ENCODE results near the gene ANKRD55. TPM values are rescaled to one million over a fixed set of nuclear protein-coding genes. Genes with fewer than 3 reads are reported as not detected.
"Not testable (repeated sequence)": the region's sequence is repeated elsewhere in the genome, so short reads cannot be mapped to it uniquely, and the experiment has no call there.

ANKRD55 gene
- total and polyA plus RNA-seq, 8 donors = 0.20 to 0.97 (median 0.67) TPM

- Histone ChIP-seq H3K36me3 (no peaks in the 10 kb centered on the region), H3K4me1 (no peaks in the 10 kb centered on the region), H3K4me3 (no peak overlapping the region), H3K27me3 (no peaks in the 10 kb centered on the region), H3K9me3 (no peaks in the 10 kb centered on the region), H3K27ac (no peak overlapping the region)
- TF ChIP-seq CTCF (IDR thresholded peaks at IDR 0.05) = no peak
- DNase-seq (no peak), ATAC-seq (no peak)
- intact Hi-C loops (cut with DNase I) = no loop called here
These were observed 29.1 kb upstream of the ANKRD55 start for GRCh38 chr5:56262279-56262678.

GRCh38 chr5:56259002-56259511 lies 25.9 kb upstream of the ANKRD55 start:
- intact Hi-C loops (cut with DNase I) = no loop called here

GRCh38 chr5:56257763-56258529 lies 24.8 kb upstream of the ANKRD55 start:
- H3K27me3 ChIP-seq; H3K4me3 ChIP-seq; H3K36me3 ChIP-seq; intact Hi-C loops (cut with DNase I); DNase-seq; H3K9me3 ChIP-seq; H3K4me1 ChIP-seq; ATAC-seq; H3K27ac ChIP-seq: not testable (repeated sequence)

More at GRCh38 chr5:56259002-56259511, 25.9 kb upstream of the ANKRD55 start:
- TF ChIP-seq CTCF (IDR thresholded peaks at IDR 0.05) = no peak
- H3K9me3 ChIP-seq = no peaks in the 10 kb centered on the region
- H3K4me3 ChIP-seq = no peak overlapping the region
- no peaks in the 10 kb centered on the region for H3K27me3 ChIP-seq
- ATAC-seq (peak; percentile 87), DNase-seq (no peak)
- H3K4me1 ChIP-seq = no peaks in the 10 kb centered on the region
- H3K27ac ChIP-seq = peak overlapping the region; percentile 37 to 62
- no peaks in the 10 kb centered on the region for H3K36me3 ChIP-seq

GRCh38 chr5:56257010-56257409 lies 23.9 kb upstream of the ANKRD55 start:
- no peak overlapping the region for H3K4me3 ChIP-seq
- H3K4me1 ChIP-seq = no peaks in the 10 kb centered on the region
- H3K9me3 ChIP-seq = no peaks in the 10 kb centered on the region
- DNase-seq (no peak), ATAC-seq (no peak)
- H3K27me3 ChIP-seq = no peaks in the 10 kb centered on the region
- TF ChIP-seq CTCF (IDR thresholded peaks at IDR 0.05) = no peak
- H3K36me3 ChIP-seq = no peaks in the 10 kb centered on the region
- no peak overlapping the region for H3K27ac ChIP-seq
- intact Hi-C loops (cut with DNase I) = no loop called here

- no peaks in the 10 kb centered on the region for H3K36me3 ChIP-seq
- TF ChIP-seq CTCF (IDR thresholded peaks at IDR 0.05) = no peak
- DNase-seq (no peak), ATAC-seq (no peak)
- intact Hi-C loops (cut with DNase I) = no loop called here
- no peak overlapping the region for H3K27ac ChIP-seq
- no peaks in the 10 kb centered on the region for H3K4me1 ChIP-seq
- H3K9me3 ChIP-seq = no peaks in the 10 kb centered on the region
- H3K27me3 ChIP-seq = no peaks in the 10 kb centered on the region
- no peak overlapping the region for H3K4me3 ChIP-seq
These were observed 22.4 kb upstream of the ANKRD55 start for GRCh38 chr5:56255502-56255901.
